Bronchial epithelial cell (primary cell): Measurements from ENCODE around the gene SCLY. TPM values are rescaled to one million over a fixed set of nuclear protein-coding genes. Genes with fewer than 3 reads are reported as not detected.
A peak's percentile ranks its signal among the peaks of the same experiment; 100 is the strongest.

Experiments used
- DNase-seq: peaks from one replicate; pipeline ENCODE4 v3.0.0-alpha.2; 2010; ENCODE audit warnings: low read depth
- FAIRE-seq: peaks from 2 replicates; lab custom pipeline; 2011; peaks lifted over from hg19 to GRCh38; lab: Jason Lieb, UNC
- H3K27me3 ChIP-seq: 2 replicates; pipeline ENCODE4 v1.5.1; 2011; ENCODE audit warnings: low read length; ENCODE audit not compliant: control insufficient read depth, insufficient read depth
- H3K36me3 ChIP-seq: 2 replicates; pipeline ENCODE4 v1.5.1; 2011; ENCODE audit warnings: low read length; ENCODE audit not compliant: control insufficient read depth, insufficient read depth
- H3K4me3 ChIP-seq: 2 replicates; pipeline ENCODE4 v1.5.1; 2011; ENCODE audit warnings: mild to moderate bottlenecking, low read depth, low read length, control low read depth
- CTCF ChIP-seq: IDR thresholded peaks from 2 replicates; pipeline ENCODE4 v1.5.1; 2011; ENCODE audit warnings: mild to moderate bottlenecking, moderate library complexity, low read length, control low read depth, inconsistent platforms; ENCODE audit not compliant: insufficient read depth, severe bottlenecking
- total RNA-seq: library from RNA; depleted of rRNA; stranded (reverse); fragments of >200 nt; gene quantifications from 2 replicates; pipeline ENCODE4 v1.2.1, GENCODE V29; 2014

The SCLY gene
- total RNA-seq, 1 donor from 2014 or later, result 12.6 TPM

GRCh38 chr2:238123218-238123971 lies 62.6 kb downstream of the SCLY start:
- Histone ChIP-seq H3K27me3 (peaks cover 8% of the 10 kb centered on the region), H3K4me3 (no peak overlapping the region), H3K36me3 (no peaks in the 10 kb centered on the region)
- DNase-seq (no peak), FAIRE-seq (no peak)
- TF ChIP-seq CTCF, result no peak

- Histone ChIP-seq H3K27me3 (peaks cover 8% of the 10 kb centered on the region), H3K36me3 (no peaks in the 10 kb centered on the region), H3K4me3 (no peak overlapping the region)
- FAIRE-seq (no peak), DNase-seq (no peak)
- no peak for TF ChIP-seq CTCF
Observed at GRCh38 chr2:238123991-238124470, 63.2 kb downstream of the SCLY start.

GRCh38 chr2:238124488-238125126 lies 63.8 kb downstream of the SCLY start:
- DNase-seq (no peak), FAIRE-seq (peak; percentile 91)
- no peak for TF ChIP-seq CTCF
- Histone ChIP-seq H3K4me3 (no peak overlapping the region), H3K36me3 (no peaks in the 10 kb centered on the region), H3K27me3 (peaks cover 6% of the 10 kb centered on the region)

GRCh38 chr2:238125127-238125885 lies 64.5 kb downstream of the SCLY start:
- Histone ChIP-seq H3K27me3 (peaks cover under 1% of the 10 kb centered on the region), H3K36me3 (no peaks in the 10 kb centered on the region), H3K4me3 (no peak overlapping the region)
- DNase-seq, result no peak
- no peak for TF ChIP-seq CTCF
- no peak for FAIRE-seq

GRCh38 chr2:238126338-238126737 lies 65.5 kb downstream of the SCLY start:
- DNase-seq (no peak), FAIRE-seq (peak; percentile 99)
- no peak for TF ChIP-seq CTCF
- no peaks in the 10 kb centered on the region for H3K36me3 ChIP-seq
- H3K4me3 ChIP-seq, result no peak overlapping the region
- H3K27me3 ChIP-seq, result no peaks in the 10 kb centered on the region
